H1 (cell line): ENCODE data around the gene LRBA. TPM values are rescaled to one million over a fixed set of nuclear protein-coding genes. Genes with fewer than 3 reads are reported as not detected.
A peak's percentile ranks its signal among the peaks of the same experiment; 100 is the strongest.

Experiments
- CTCF ChIA-PET: fragments of 300-600 bp; sonication (Branson Sonifier 250); formaldehyde crosslinking; loops from one replicate; lab custom pipeline; 2021; ENCODE audit not compliant: partially characterized antibody; lab: Charles Lee
- POLR2A ChIA-PET: fragments of 300-600 bp; sonication (Branson Sonifier 250); formaldehyde crosslinking; loops from one replicate; lab custom pipeline; 2021; ENCODE audit warnings: inconsistent platforms; ENCODE audit not compliant: partially characterized antibody; lab: Charles Lee
- DNase-seq, 2 experiments: peaks; one replicate each; pipeline versions ENCODE4 v3.0.0 to v3.0.0-alpha.2; 2010 to 2022; ENCODE audit warnings: low spot score in 2 of 2, low read depth in 1 of 2, mixed read lengths in 1 of 2
- FAIRE-seq: peaks from 2 replicates; lab custom pipeline; 2011; peaks lifted over from hg19 to GRCh38; lab: Jason Lieb, UNC
- H2AFZ ChIP-seq: 2 replicates; pipeline ENCODE4 v1.8.1; 2012; ENCODE audit warnings: low read length, inconsistent platforms
- H2AK5ac ChIP-seq: 2 replicates; pipeline ENCODE4 v1.6.1; 2013; ENCODE audit warnings: low read depth, low read length
- H2BK120ac ChIP-seq: replicated peaks from 2 replicates; pipeline ENCODE3; 2013; ENCODE audit warnings: low read depth, low read length, inconsistent platforms
- H2BK12ac ChIP-seq: 2 replicates; pipeline ENCODE4 v1.6.1; 2013; ENCODE audit warnings: low read depth, low read length
- H2BK15ac ChIP-seq: 2 replicates; pipeline ENCODE4 v1.6.1; 2013; ENCODE audit warnings: low read length
- H2BK20ac ChIP-seq: 2 replicates; pipeline ENCODE4 v1.6.1; 2013; ENCODE audit warnings: low read length
- H2BK5ac ChIP-seq: 2 replicates; pipeline ENCODE4 v1.6.1; 2013; ENCODE audit warnings: low read depth, low read length
- H3K14ac ChIP-seq: 2 replicates; pipeline ENCODE4 v1.6.1; 2013; ENCODE audit warnings: inconsistent platforms; ENCODE audit not compliant: insufficient read length
- H3K18ac ChIP-seq: 2 replicates; pipeline ENCODE4 v1.6.1; 2013; ENCODE audit warnings: low read length; ENCODE audit errors: extremely low read depth
- H3K23ac ChIP-seq: 2 replicates; pipeline ENCODE4 v1.6.1; 2013; ENCODE audit warnings: inconsistent platforms; ENCODE audit not compliant: insufficient read length
- H3K23me2 ChIP-seq: 2 replicates; pipeline ENCODE4 v1.6.1; 2013; ENCODE audit warnings: low read depth, low read length
- H3K27ac ChIP-seq: 2 replicates; pipeline ENCODE4 v1.6.1; 2011; ENCODE audit warnings: low read depth, low read length, inconsistent platforms
- H3K27me3 ChIP-seq, 4 experiments: replicated peaks in 1 of 4; 1 replicate in 1 of 4; 2 replicates in 3 of 4; pipeline versions ENCODE4 v1.6.1 to v1.8.1; 2011 to 2013; ENCODE audit warnings: low read length in 3 of 4, mild to moderate bottlenecking in 3 of 4, inconsistent platforms in 2 of 4, mixed read lengths in 2 of 4, moderate library complexity in 1 of 4; ENCODE audit not compliant: control insufficient read depth in 3 of 4, insufficient read depth in 3 of 4; ENCODE audit errors: extremely low read depth in 1 of 4
- H3K36me3 ChIP-seq, 4 experiments: 2 replicates each; pipeline versions ENCODE4 v1.6.1 to v1.8.1; 2011 to 2013; ENCODE audit warnings: mild to moderate bottlenecking in 4 of 4, low read length in 3 of 4, moderate library complexity in 2 of 4, control low read depth in 1 of 4, inconsistent platforms in 1 of 4; ENCODE audit not compliant: insufficient read depth in 4 of 4, control insufficient read depth in 2 of 4
- H3K4ac ChIP-seq: replicated peaks from 2 replicates; pipeline ENCODE3; 2013; ENCODE audit warnings: low read length, low read depth, mixed read lengths, inconsistent platforms; ENCODE audit not compliant: insufficient read length
- H3K4me1 ChIP-seq, 4 experiments: replicated peaks in 1 of 4; 1 replicate in 1 of 4; 2 replicates in 3 of 4; pipeline versions ENCODE4 v1.6.1 to v1.8.1; 2011 to 2013; ENCODE audit warnings: low read length in 3 of 4, inconsistent platforms in 2 of 4, mixed read lengths in 1 of 4; ENCODE audit not compliant: insufficient read depth in 4 of 4, control insufficient read depth in 3 of 4
- H3K4me2 ChIP-seq, 2 experiments: 2 replicates each; pipeline versions ENCODE4 v1.6.1 to v1.8.1; 2011 to 2013; ENCODE audit warnings: low read depth in 2 of 2, low read length in 2 of 2, control low read depth in 1 of 2, inconsistent platforms in 1 of 2, mild to moderate bottlenecking in 1 of 2; ENCODE audit not compliant: insufficient read depth in 1 of 2
- H3K4me3 ChIP-seq, 4 experiments: fragments of 200-600, 300-600 bp in 1 of 4; sonication (generic), shearing (Covaris generic), sonication (Bioruptor Twin) in 1 of 4; 2 replicates each; pipeline versions ENCODE4 v1.5.1 to v1.8.1; 2011 to 2016; ENCODE audit warnings: low read length in 4 of 4, low read depth in 3 of 4, control low read depth in 2 of 4, inconsistent platforms in 2 of 4, mild to moderate bottlenecking in 2 of 4, mixed read lengths in 1 of 4, moderate library complexity in 1 of 4; ENCODE audit not compliant: insufficient read depth in 2 of 4; ENCODE audit errors: extremely low read depth in 1 of 4
- H3K56ac ChIP-seq: replicated peaks from 2 replicates; pipeline ENCODE3; 2013; ENCODE audit warnings: low read depth, mild to moderate bottlenecking, mixed read lengths, low read length, inconsistent platforms; ENCODE audit not compliant: insufficient read length
- H3K79me1 ChIP-seq: 2 replicates; pipeline ENCODE4 v1.6.1; 2013; ENCODE audit warnings: low read depth, low read length, control low read depth
- H3K79me2 ChIP-seq, 2 experiments: 2 replicates each; pipeline versions ENCODE4 v1.6.1 to v1.8.1; 2012 to 2013; ENCODE audit warnings: low read length in 2 of 2, mild to moderate bottlenecking in 2 of 2, inconsistent platforms in 1 of 2; ENCODE audit not compliant: insufficient read depth in 2 of 2, control insufficient read depth in 1 of 2
- H3K9ac ChIP-seq, 4 experiments: replicated peaks in 1 of 4; 1 replicate in 1 of 4; 2 replicates in 3 of 4; pipeline versions ENCODE4 v1.6.1 to v1.8.1; 2011 to 2013; ENCODE audit warnings: low read depth in 3 of 4, low read length in 3 of 4, control low read depth in 2 of 4, mild to moderate bottlenecking in 2 of 4, moderate library complexity in 2 of 4, inconsistent platforms in 1 of 4; ENCODE audit errors: extremely low read depth in 1 of 4
- H3K9me3 ChIP-seq, 2 experiments: 2 replicates each; pipeline versions ENCODE4 v1.6.1 to v1.8.1; 2012 to 2013; ENCODE audit warnings: mild to moderate bottlenecking in 2 of 2, moderate library complexity in 2 of 2, control low read depth in 1 of 2, inconsistent platforms in 1 of 2, low read depth in 1 of 2, low read length in 1 of 2, mixed read lengths in 1 of 2; ENCODE audit not compliant: insufficient read depth in 2 of 2
- H4K20me1 ChIP-seq, 2 experiments: replicated peaks in 1 of 2; 2 replicates each; pipeline versions ENCODE3 to v1.8.1; 2011 to 2013; ENCODE audit warnings: inconsistent platforms in 2 of 2, low read length in 2 of 2, mild to moderate bottlenecking in 1 of 2; ENCODE audit not compliant: insufficient read depth in 2 of 2, control insufficient read depth in 1 of 2
- H4K5ac ChIP-seq: 2 replicates; pipeline ENCODE4 v1.6.1; 2013; ENCODE audit warnings: low read length, low read depth, mixed read lengths, inconsistent platforms; ENCODE audit not compliant: insufficient read length
- H4K8ac ChIP-seq: 2 replicates; pipeline ENCODE4 v1.8.0; 2013; ENCODE audit warnings: mild to moderate bottlenecking, moderate library complexity, low read length, inconsistent platforms; ENCODE audit not compliant: insufficient read depth; ENCODE audit errors: extremely low read depth
- H4K91ac ChIP-seq: replicated peaks from 2 replicates; pipeline ENCODE3; 2013; ENCODE audit warnings: low read length, mixed read lengths, inconsistent platforms; ENCODE audit not compliant: insufficient read length
- BACH1 ChIP-seq: IDR thresholded peaks from 2 replicates; pipeline ENCODE4 v1.6.1; 2012; ENCODE audit warnings: low read length, improper control_type of control experiment
- NANOG ChIP-seq: IDR thresholded peaks from 2 replicates; pipeline ENCODE4 v1.6.1; 2011; ENCODE audit warnings: low read length, low read depth, mild to moderate bottlenecking, inconsistent platforms; ENCODE audit not compliant: insufficient read depth, poor library complexity, severe bottlenecking
- NRF1 ChIP-seq: IDR thresholded peaks from 2 replicates; pipeline ENCODE4 v1.6.1; 2011; ENCODE audit warnings: mild to moderate bottlenecking, low read depth, low read length, improper control_type of control experiment
- POLR2AphosphoS5 ChIP-seq: IDR thresholded peaks from 2 replicates; pipeline ENCODE4 v1.6.1; 2011; ENCODE audit warnings: low read depth, low read length
- RAD21 ChIP-seq, 2 experiments: IDR thresholded peaks in 1 of 2; conservative IDR thresholded peaks in 1 of 2; 2 replicates each; pipeline ENCODE4 v1.6.1; 2011; ENCODE audit warnings: low read depth in 2 of 2, low read length in 2 of 2, improper control_type of control experiment in 1 of 2, inconsistent platforms in 1 of 2, mild to moderate bottlenecking in 1 of 2, moderate library complexity in 1 of 2
- RBBP5 ChIP-seq: IDR thresholded peaks from 2 replicates; pipeline ENCODE4 v1.7.1; 2012; ENCODE audit warnings: low read depth, mild to moderate bottlenecking, inconsistent platforms, low read length, moderate library complexity, borderline replicate concordance
- SIN3A ChIP-seq, 2 experiments: IDR thresholded peaks in 1 of 2; conservative IDR thresholded peaks in 1 of 2; 2 replicates each; pipeline ENCODE4 v1.6.1; 2011 to 2012; ENCODE audit warnings: low read length in 2 of 2, improper control_type of control experiment in 1 of 2, low read depth in 1 of 2, mild to moderate bottlenecking in 1 of 2
- SIX5 ChIP-seq: IDR thresholded peaks from 2 replicates; pipeline ENCODE4 v1.6.1; 2011; ENCODE audit warnings: mild to moderate bottlenecking, low read depth, low read length
- WGBS, 2 experiments: shearing (Covaris generic) in 1 of 2; methylation state at CpG; one replicate each; pipeline versions ENCODE4 v1.1.6 to v1.1.7; 2013 to 2015; ENCODE audit warnings: low lambda C conversion rate in 2 of 2, mixed read lengths in 2 of 2, inconsistent platforms in 1 of 2, low coverage in 1 of 2, missing lambda C conversion rate in 1 of 2; ENCODE audit not compliant: insufficient replicate concordance in 2 of 2, insufficient coverage in 1 of 2, insufficient read length in 1 of 2; ENCODE audit errors: extremely low coverage in 1 of 2, missing lambda C conversion rate in 1 of 2; 5-methylcytosine and 5-hydroxymethylcytosine counted together
- polyA plus RNA-seq, 7 experiments: library from polyadenylated mRNA; depleted of rRNA in 3 of 7; stranded (reverse) in 5 of 7; unstranded in 2 of 7; fragments of >200 nt in 5 of 7; fragments of 200-250 nt in 2 of 7; gene quantifications; 1 replicate in 5 of 7; 2 replicates in 1 of 7; 4 replicates in 1 of 7; pipeline versions ENCODE4 v1.2.1 to v1.2.3, GENCODE V29; 2011 to 2013; ENCODE audit warnings: missing spikeins in 2 of 7, mixed read lengths in 2 of 7
- total RNA-seq: library from RNA; stranded (reverse); fragmentation: NEBNext Ultra II Directional; extraction: Animal tissue kit (Norgen Biotek cat#: 25700); gene quantifications from 2 replicates; pipeline ENCODE4 v1.2.1, GENCODE V29; 2021
- TF ChIP-seq, protein P1 (sequence below): IDR thresholded peaks from 2 replicates; pipeline ENCODE4 v1.6.1; 2012; ENCODE audit warnings: inconsistent platforms

Gene LRBA
- total and polyA plus RNA-seq, 2 of the 8 experiments (the other 6 are each of a cell fraction or from before 2014, with no cell fraction given), result 54.6 to 83.2 TPM

DNA sequence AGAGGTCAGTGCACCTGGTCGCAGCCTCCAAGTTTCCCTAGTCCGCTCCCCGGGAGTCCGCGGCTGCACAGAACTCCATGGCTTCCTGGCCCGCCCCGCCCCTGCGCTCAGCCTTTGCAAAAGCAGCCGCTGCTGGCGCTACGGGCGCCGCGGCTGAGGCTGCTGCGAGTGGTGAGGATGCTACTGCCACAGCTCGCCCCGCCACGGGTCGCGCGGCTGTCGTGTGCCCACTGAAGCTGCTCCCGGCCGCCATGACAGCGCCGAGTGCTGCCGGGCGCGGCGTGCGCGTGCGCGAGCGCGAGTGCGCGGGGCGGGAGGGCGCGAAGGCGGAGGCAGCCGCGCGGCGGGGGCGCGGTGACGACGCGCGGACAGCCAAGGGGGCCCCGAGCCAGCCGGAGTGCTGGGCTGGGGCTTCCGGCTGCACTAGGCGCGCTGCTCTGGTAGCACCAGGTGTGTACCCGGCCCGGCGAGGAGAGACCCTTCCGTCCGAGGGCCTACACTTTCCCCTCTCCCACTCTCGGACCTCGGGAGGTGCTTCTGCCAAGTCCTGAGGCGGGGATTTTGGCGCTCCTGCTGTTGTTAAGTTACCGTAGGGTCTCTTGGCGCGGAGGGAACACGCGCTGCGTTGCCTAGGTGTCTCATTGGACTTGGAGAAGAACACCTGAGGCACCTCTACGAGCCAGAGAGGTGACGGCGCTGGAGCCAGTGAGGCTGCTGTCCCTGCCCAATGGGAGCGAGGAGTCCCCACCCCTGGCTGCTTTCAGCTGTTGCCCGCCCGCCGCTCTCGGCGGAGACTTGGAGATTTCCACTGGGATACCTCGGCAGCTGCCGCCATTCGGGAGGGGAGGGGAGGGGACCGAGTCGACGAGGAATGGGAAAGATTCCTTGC is 619 bp upstream of the LRBA start:
- Histone ChIP-seq H4K91ac (peak overlapping the region; percentile 97), H3K27ac (peak overlapping the region; percentile 96), H2BK120ac (peak overlapping the region; percentile 82), H3K9me3 (no peaks in the 10 kb centered on the region), H3K79me1 (no peaks in the 10 kb centered on the region; the same call in 1 of the 2 replicates), H2BK5ac (peak overlapping the region; percentile 93), H2BK20ac (no peak overlapping the region), H3K14ac (no peak overlapping the region), H3K4ac (peak overlapping the region; percentile 93), H4K8ac (peak overlapping the region; percentile 98), H3K23me2 (peaks cover 6% of the 10 kb centered on the region), H2BK12ac (peak overlapping the region; percentile 89), H2BK15ac (peak overlapping the region; percentile 72; the same call in 1 of the 2 replicates), H3K4me1 (peaks cover 0 to 2% (median 0%) of the 10 kb centered on the region in 4 experiments; a peak in 1 of 7 replicates), H3K4me3 (peak overlapping the region; percentile 38 to 99 (median 82)), H3K18ac (peak overlapping the region; percentile 97), H3K9ac (peak overlapping the region; percentile 75 to 94 (median 89)), H3K36me3 (peaks cover 0 to 4% (median 1%) of the 10 kb centered on the region in 4 experiments; a peak in 1 of 8 replicates), H3K23ac (no peak overlapping the region), H2AK5ac (no peak overlapping the region), H3K56ac (peak overlapping the region; percentile 93), H3K27me3 (no peaks in the 10 kb centered on the region), H4K20me1 (no peaks in the 10 kb centered on the region), H4K5ac (peak overlapping the region; percentile 97), H2AFZ (peak overlapping the region; percentile 90), H3K79me2 (peaks cover 9 to 40% of the 10 kb centered on the region in 2 experiments), H3K4me2 (peak overlapping the region; percentile 63 to 89)
- ChIA-PET POLR2A (interaction anchor here (0.9 to 5.9 kb wide), 15 partner anchors 8 to 89 kb away, joined by 3 to 44 read pairs (median 4); partner anchors contain the start of gene RPS3A), CTCF (interaction anchor here (0.7 to 1.9 kb wide), 2 partner anchors 54 to 83 kb away, joined by 3 to 7 read pairs; no protein-coding TSS in a partner anchor)
- DNase-seq, result peak; percentile 73 to 91
- 2% methylated on average over 70 of the region's 87 CpGs; no CpG with 5 or more reads in 1 of the 2 experiments for WGBS, 2 experiments
- FAIRE-seq, result no peak
- TF ChIP-seq NRF1, result peak; percentile 53
- TF ChIP-seq SIN3A (conservative IDR thresholded peaks at IDR 0.05 in 1 of 2, IDR thresholded peaks at IDR 0.05 in 1 of 2; ENCODE audit: low read depth in 1 of 2, low read length in 2 of 2), result peak; percentile 15 to 70; a peak in 2 of 4 replicates
- peak; percentile 99 for TF ChIP-seq RBBP5
- peak; percentile 61; the same call in 1 of the 2 replicates for TF ChIP-seq BACH1
- 0 out of 4 replicates have a peak, but pooled peaks of 1 of the 2 experiments have one; percentile 3 for TF ChIP-seq RAD21 (IDR thresholded peaks at IDR 0.05 in 1 of 2, conservative IDR thresholded peaks at IDR 0.05 in 1 of 2; ENCODE audit: low read depth in 2 of 2, low read length in 2 of 2)
- TF ChIP-seq NANOG, result no peak
- TF ChIP-seq SIX5, result no peak
- peak; percentile 93 for TF ChIP-seq POLR2AphosphoS5
- TF ChIP-seq, protein P1, sequence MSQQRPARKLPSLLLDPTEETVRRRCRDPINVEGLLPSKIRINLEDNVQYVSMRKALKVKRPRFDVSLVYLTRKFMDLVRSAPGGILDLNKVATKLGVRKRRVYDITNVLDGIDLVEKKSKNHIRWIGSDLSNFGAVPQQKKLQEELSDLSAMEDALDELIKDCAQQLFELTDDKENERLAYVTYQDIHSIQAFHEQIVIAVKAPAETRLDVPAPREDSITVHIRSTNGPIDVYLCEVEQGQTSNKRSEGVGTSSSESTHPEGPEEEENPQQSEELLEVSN, result peak; percentile 36
